Measurements from ENCODE around the gene FAU.
A peak's percentile ranks its signal among the peaks of the same experiment; 100 is the strongest.

GRCh38 chr11:65170058-65170534 lies 48.2 kb upstream of the FAU start, which contains the start of gene SPDYC:
- TF ChIP-seq MAX (CRISPR knock-in tag; IDR thresholded peaks at IDR 0.05) (no peak), ATF7 (IDR thresholded peaks at IDR 0.05) (peak; percentile 71; the same call in 1 of the 2 replicates), ZFP91 (CRISPR knock-in tag; IDR thresholded peaks at IDR 0.05) (no peak), ELK3 (CRISPR knock-in tag; IDR thresholded peaks at IDR 0.05) (no peak), CTCF (IDR thresholded peaks at IDR 0.05 in 2 of 3, conservative IDR thresholded peaks at IDR 0.05 in 1 of 3; ENCODE audit: insufficient read depth in 2 of 3, low read depth in 1 of 3, low read length in 3 of 3) (no peak), YY1 (IDR thresholded peaks at IDR 0.05; ENCODE audit: borderline replicate concordance in 1 of 3, control insufficient read depth in 1 of 3, extremely low read depth in 1 of 3, insufficient read depth in 3 of 3, insufficient read length in 1 of 3, insufficient replicate concordance in 2 of 3, low read depth in 1 of 3, low read length in 2 of 3) (peak in 1 of 3 experiments; percentile 70), L3MBTL2 (IDR thresholded peaks at IDR 0.05) (peak; percentile 30), REST (IDR thresholded peaks at IDR 0.05; ENCODE audit: borderline replicate concordance) (no peak), REST (CRISPR knock-in tag; IDR thresholded peaks at IDR 0.05; ENCODE audit: low read depth) (no peak), FUS (optimal IDR thresholded peaks at IDR 0.05; ENCODE audit: low read depth, low read length) (no peak), EP300 (IDR thresholded peaks at IDR 0.05; ENCODE audit: low read length) (no peak), ZNF184 (CRISPR knock-in tag; IDR thresholded peaks at IDR 0.05) (no peak)
